Superior temporal gyrus (tissue), 1 donor: ENCODE results near the gene PSD2.

Source experiments
- DNase-seq: peaks from one replicate; pipeline ENCODE4 v3.0.0-alpha.2; 2016; ENCODE audit errors: extremely low spot score

The PSD2 gene

GRCh38 chr5:139877129-139877597 lies 81.6 kb downstream of the PSD2 start:
- DNase-seq, result no peak

GRCh38 chr5:139878093-139878492 lies 82.5 kb downstream of the PSD2 start:
- no peak for DNase-seq

GRCh38 chr5:139880416-139881142 lies 85.0 kb downstream of the PSD2 start:
- DNase-seq, result no peak

GRCh38 chr5:139881143-139881733 lies 85.6 kb downstream of the PSD2 start:
- no peak for DNase-seq

- no peak for DNase-seq
These were observed 86.7 kb downstream of the PSD2 start for GRCh38 chr5:139882316-139882715.

GRCh38 chr5:139882961-139883539 lies 87.4 kb downstream of the PSD2 start:
- no peak for DNase-seq

GRCh38 chr5:139884144-139884543 lies 88.5 kb downstream of the PSD2 start:
- no peak for DNase-seq

- DNase-seq, result no peak
These were observed 89.1 kb downstream of the PSD2 start for GRCh38 chr5:139884734-139885133.

- no peak for DNase-seq
These were observed 89.7 kb downstream of the PSD2 start for GRCh38 chr5:139885172-139885856.

GRCh38 chr5:139885857-139886208 lies 90.2 kb downstream of the PSD2 start:
- DNase-seq, result no peak

GRCh38 chr5:139886213-139886612 lies 90.6 kb downstream of the PSD2 start:
- no peak for DNase-seq

- no peak for DNase-seq
These were observed 92.8 kb downstream of the PSD2 start for GRCh38 chr5:139888370-139888769.

GRCh38 chr5:139889410-139889809 lies 93.8 kb downstream of the PSD2 start:
- DNase-seq, result no peak

- DNase-seq, result no peak
These were observed 98.3 kb downstream of the PSD2 start for GRCh38 chr5:139893873-139894272.
